GM10847 (cell line): ENCODE measurements around the gene POPDC2.

Experiments used
- POLR2A ChIP-seq: IDR thresholded peaks from 2 replicates; pipeline ENCODE4 v1.6.1; 2011; ENCODE audit not compliant: insufficient read length; ENCODE audit errors: extremely low read depth

The POPDC2 gene

DNA sequence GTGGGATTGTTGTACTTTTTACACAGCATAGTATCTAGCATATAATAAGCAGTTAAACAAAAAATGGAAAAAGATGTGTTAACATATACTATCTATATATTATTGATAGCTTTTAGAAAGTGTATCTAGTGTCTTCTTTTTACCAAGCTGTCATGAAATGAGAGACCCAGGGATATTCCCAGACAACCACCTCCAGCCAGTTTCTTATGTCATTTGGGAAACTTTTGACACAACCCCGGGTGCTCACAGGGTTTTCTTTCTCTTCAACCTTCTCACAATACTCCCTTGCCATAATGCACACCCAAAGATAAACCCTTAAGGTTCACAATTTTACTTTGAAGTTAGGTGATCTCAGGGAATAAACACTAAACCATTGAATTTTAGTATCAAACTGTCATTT is 67.5 kb downstream of the POPDC2 start:
- no peak for TF ChIP-seq POLR2A
